HepG2 (cell line): ENCODE measurements around the gene CTNNA3. TPM values are rescaled to one million over a fixed set of nuclear protein-coding genes. Genes with fewer than 3 reads are reported as not detected.

Experiments
- ARHGAP35 ChIP-seq: sonication (generic); formaldehyde crosslinking; IDR thresholded peaks from 2 replicates; pipeline ENCODE4 v1.9.0; 2022; ENCODE audit warnings: mild to moderate bottlenecking, inconsistent platforms, moderate library complexity, missing genetic modification reagents, borderline replicate concordance
- NFIC ChIP-seq: IDR thresholded peaks from 2 replicates; pipeline ENCODE4 v1.6.1; 2012; ENCODE audit warnings: mild to moderate bottlenecking, low read length, inconsistent platforms
- RERE ChIP-seq: IDR thresholded peaks from 2 replicates; pipeline ENCODE4 v1.6.1; 2016; ENCODE audit warnings: low read depth, missing genetic modification reagents, missing compliant biosample characterization
- ZNF83 ChIP-seq: sonication (generic); formaldehyde crosslinking; IDR thresholded peaks from 2 replicates; pipeline ENCODE4 v1.4.0; 2020; ENCODE audit warnings: missing genetic modification reagents, mild to moderate bottlenecking, borderline replicate concordance
- polyA plus RNA-seq, 8 experiments: library from polyadenylated mRNA; depleted of rRNA in 3 of 8; stranded (reverse) in 7 of 8; unstranded in 1 of 8; fragments of >200 nt; fragmentation: Illumina TruSeq in 4 of 8; extraction: Trizol in 4 of 8; gene quantifications; 2 replicates each; pipeline versions ENCODE4 v1.2.1 to v1.2.3, GENCODE V29; 2011 to 2016; ENCODE audit warnings: low read depth in 4 of 8, missing spikeins in 1 of 8, mixed read lengths in 1 of 8; ENCODE audit not compliant: insufficient read depth in 1 of 8
- total RNA-seq, 5 experiments: library from RNA; depleted of rRNA; stranded (reverse); fragments of >200 nt; fragmentation: Illumina TruSeq; extraction: Trizol; gene quantifications; 2 replicates each; pipeline ENCODE4 v1.2.3, GENCODE V29; 2016; ENCODE audit warnings: low read depth in 1 of 5
- TF ChIP-seq, protein P1 (sequence below): sonication (generic); formaldehyde crosslinking; IDR thresholded peaks from 2 replicates; pipeline ENCODE4 v1.5.0; 2020; ENCODE audit warnings: mild to moderate bottlenecking, missing genetic modification reagents
- TF ChIP-seq, protein P2 (sequence below): IDR thresholded peaks from 2 replicates; pipeline ENCODE4 v1.6.1; 2016; ENCODE audit warnings: mild to moderate bottlenecking
- TF ChIP-seq, protein P3 (sequence below): sonication (generic); formaldehyde crosslinking; IDR thresholded peaks from 2 replicates; pipeline ENCODE4 v1.9.0; 2021; ENCODE audit warnings: mild to moderate bottlenecking, missing genetic modification reagents

The CTNNA3 gene
- total and polyA plus RNA-seq, 2 of the 13 experiments (the other 11 are each of a cell fraction or from before 2014, with no cell fraction given), result not detected

DNA sequence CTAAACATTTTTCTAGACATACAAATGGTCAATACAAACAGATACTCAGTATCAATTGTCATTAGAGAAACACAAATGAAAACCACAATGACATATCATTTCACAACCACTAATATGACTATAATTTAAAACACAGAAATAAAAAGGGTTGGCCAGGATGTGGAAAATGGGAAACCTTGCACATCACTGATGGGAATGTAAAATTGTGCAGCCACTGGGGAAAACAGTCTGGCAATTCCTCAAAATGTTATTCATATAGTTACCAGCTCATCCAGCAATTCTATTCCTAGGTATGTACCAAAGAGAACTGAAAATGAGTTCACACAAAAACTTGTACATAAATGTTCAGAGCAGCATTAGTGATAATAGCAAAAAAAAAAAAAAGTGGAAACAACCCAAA lies 876.3 kb downstream of the CTNNA3 start (continued):
- TF ChIP-seq, protein P1, sequence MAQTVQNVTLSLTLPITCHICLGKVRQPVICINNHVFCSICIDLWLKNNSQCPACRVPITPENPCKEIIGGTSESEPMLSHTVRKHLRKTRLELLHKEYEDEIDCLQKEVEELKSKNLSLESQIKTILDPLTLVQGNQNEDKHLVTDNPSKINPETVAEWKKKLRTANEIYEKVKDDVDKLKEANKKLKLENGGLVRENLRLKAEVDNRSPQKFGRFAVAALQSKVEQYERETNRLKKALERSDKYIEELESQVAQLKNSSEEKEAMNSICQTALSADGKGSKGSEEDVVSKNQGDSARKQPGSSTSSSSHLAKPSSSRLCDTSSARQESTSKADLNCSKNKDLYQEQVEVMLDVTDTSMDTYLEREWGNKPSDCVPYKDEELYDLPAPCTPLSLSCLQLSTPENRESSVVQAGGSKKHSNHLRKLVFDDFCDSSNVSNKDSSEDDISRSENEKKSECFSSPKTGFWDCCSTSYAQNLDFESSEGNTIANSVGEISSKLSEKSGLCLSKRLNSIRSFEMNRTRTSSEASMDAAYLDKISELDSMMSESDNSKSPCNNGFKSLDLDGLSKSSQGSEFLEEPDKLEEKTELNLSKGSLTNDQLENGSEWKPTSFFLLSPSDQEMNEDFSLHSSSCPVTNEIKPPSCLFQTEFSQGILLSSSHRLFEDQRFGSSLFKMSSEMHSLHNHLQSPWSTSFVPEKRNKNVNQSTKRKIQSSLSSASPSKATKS (CRISPR knock-in tag), result no peak
- TF ChIP-seq, protein P2, sequence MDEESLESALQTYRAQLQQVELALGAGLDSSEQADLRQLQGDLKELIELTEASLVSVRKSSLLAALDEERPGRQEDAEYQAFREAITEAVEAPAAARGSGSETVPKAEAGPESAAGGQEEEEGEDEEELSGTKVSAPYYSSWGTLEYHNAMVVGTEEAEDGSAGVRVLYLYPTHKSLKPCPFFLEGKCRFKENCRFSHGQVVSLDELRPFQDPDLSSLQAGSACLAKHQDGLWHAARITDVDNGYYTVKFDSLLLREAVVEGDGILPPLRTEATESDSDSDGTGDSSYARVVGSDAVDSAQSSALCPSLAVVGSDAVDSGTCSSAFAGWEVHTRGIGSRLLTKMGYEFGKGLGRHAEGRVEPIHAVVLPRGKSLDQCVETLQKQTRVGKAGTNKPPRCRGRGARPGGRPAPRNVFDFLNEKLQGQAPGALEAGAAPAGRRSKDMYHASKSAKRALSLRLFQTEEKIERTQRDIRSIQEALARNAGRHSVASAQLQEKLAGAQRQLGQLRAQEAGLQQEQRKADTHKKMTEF (CRISPR knock-in tag), result no peak
- TF ChIP-seq RERE, result no peak
- no peak for TF ChIP-seq ZNF83 (CRISPR knock-in tag)
- TF ChIP-seq NFIC, result no peak
- TF ChIP-seq, protein P3, sequence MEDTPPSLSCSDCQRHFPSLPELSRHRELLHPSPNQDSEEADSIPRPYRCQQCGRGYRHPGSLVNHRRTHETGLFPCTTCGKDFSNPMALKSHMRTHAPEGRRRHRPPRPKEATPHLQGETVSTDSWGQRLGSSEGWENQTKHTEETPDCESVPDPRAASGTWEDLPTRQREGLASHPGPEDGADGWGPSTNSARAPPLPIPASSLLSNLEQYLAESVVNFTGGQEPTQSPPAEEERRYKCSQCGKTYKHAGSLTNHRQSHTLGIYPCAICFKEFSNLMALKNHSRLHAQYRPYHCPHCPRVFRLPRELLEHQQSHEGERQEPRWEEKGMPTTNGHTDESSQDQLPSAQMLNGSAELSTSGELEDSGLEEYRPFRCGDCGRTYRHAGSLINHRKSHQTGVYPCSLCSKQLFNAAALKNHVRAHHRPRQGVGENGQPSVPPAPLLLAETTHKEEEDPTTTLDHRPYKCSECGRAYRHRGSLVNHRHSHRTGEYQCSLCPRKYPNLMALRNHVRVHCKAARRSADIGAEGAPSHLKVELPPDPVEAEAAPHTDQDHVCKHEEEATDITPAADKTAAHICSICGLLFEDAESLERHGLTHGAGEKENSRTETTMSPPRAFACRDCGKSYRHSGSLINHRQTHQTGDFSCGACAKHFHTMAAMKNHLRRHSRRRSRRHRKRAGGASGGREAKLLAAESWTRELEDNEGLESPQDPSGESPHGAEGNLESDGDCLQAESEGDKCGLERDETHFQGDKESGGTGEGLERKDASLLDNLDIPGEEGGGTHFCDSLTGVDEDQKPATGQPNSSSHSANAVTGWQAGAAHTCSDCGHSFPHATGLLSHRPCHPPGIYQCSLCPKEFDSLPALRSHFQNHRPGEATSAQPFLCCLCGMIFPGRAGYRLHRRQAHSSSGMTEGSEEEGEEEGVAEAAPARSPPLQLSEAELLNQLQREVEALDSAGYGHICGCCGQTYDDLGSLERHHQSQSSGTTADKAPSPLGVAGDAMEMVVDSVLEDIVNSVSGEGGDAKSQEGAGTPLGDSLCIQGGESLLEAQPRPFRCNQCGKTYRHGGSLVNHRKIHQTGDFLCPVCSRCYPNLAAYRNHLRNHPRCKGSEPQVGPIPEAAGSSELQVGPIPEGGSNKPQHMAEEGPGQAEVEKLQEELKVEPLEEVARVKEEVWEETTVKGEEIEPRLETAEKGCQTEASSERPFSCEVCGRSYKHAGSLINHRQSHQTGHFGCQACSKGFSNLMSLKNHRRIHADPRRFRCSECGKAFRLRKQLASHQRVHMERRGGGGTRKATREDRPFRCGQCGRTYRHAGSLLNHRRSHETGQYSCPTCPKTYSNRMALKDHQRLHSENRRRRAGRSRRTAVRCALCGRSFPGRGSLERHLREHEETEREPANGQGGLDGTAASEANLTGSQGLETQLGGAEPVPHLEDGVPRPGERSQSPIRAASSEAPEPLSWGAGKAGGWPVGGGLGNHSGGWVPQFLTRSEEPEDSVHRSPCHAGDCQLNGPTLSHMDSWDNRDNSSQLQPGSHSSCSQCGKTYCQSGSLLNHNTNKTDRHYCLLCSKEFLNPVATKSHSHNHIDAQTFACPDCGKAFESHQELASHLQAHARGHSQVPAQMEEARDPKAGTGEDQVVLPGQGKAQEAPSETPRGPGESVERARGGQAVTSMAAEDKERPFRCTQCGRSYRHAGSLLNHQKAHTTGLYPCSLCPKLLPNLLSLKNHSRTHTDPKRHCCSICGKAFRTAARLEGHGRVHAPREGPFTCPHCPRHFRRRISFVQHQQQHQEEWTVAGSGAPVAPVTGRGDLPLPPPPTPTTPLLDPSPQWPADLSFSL (CRISPR knock-in tag), result no peak
- TF ChIP-seq ARHGAP35 (CRISPR knock-in tag), result no peak
